Neural progenitor cell (in vitro differentiated cells): ENCODE results near the gene RBFOX1. TPM values are rescaled to one million over a fixed set of nuclear protein-coding genes. Genes with fewer than 3 reads are reported as not detected.

ENCODE experiments used
- DNase-seq: peaks from one replicate; pipeline ENCODE4 v3.0.0-alpha.2; 2016; ENCODE audit warnings: low spot score
- H2AFZ ChIP-seq: fragments of 200-600 bp; sonication (generic); replicated peaks from 2 replicates; pipeline ENCODE4 v1.6.1; 2016; ENCODE audit warnings: antibody characterized with exemption
- H3F3A ChIP-seq: fragments of 200-600 bp; sonication (generic); 2 replicates; pipeline ENCODE4 v1.6.1; 2016; ENCODE audit warnings: antibody characterized with exemption, low read depth
- H3K27ac ChIP-seq: fragments of 200-600 bp; sonication (generic); 2 replicates; pipeline ENCODE4 v1.5.1; 2016; ENCODE audit warnings: mild to moderate bottlenecking
- H3K27me3 ChIP-seq: fragments of 200-600 bp; sonication (generic); 2 replicates; pipeline ENCODE4 v1.6.1; 2016; ENCODE audit warnings: mild to moderate bottlenecking, moderate library complexity
- H3K36me3 ChIP-seq: fragments of 200-600 bp; sonication (generic); 2 replicates; pipeline ENCODE4 v1.5.1; 2016
- H3K4me1 ChIP-seq: fragments of 200-600 bp; sonication (generic); 2 replicates; pipeline ENCODE4 v1.6.1; 2016; ENCODE audit warnings: mixed run types
- H3K4me2 ChIP-seq: fragments of 200-600 bp; sonication (generic); 2 replicates; pipeline ENCODE4 v1.6.1; 2016
- H3K4me3 ChIP-seq: fragments of 200-600 bp; sonication (generic); 2 replicates; pipeline ENCODE4 v1.5.1; 2016
- H3K79me2 ChIP-seq: fragments of 200-600 bp; sonication (generic); 2 replicates; pipeline ENCODE4 v1.6.1; 2016; ENCODE audit warnings: low read depth
- H3K9ac ChIP-seq: fragments of 200-600 bp; sonication (generic); 2 replicates; pipeline ENCODE4 v1.6.1; 2016
- H3K9me3 ChIP-seq: fragments of 200-600 bp; sonication (generic); 2 replicates; pipeline ENCODE4 v1.5.1; 2016; ENCODE audit warnings: low read depth
- H4K20me1 ChIP-seq: fragments of 200-600 bp; sonication (generic); 2 replicates; pipeline ENCODE4 v1.6.1; 2016; ENCODE audit warnings: low read depth
- H3K27ac Mint-ChIP-seq: 3 replicates; pipeline ENCODE4 v1.8.0; 2021; ENCODE audit warnings: mixed read lengths
- H3K27me3 Mint-ChIP-seq: 2 replicates; pipeline ENCODE4 v1.8.0; 2022; ENCODE audit warnings: low read depth, mild to moderate bottlenecking, inconsistent platforms, moderate library complexity, mixed read lengths; ENCODE audit not compliant: insufficient read depth
- H3K36me3 Mint-ChIP-seq: 3 replicates; pipeline ENCODE4 v1.8.0; 2021; ENCODE audit warnings: mixed read lengths
- H3K4me1 Mint-ChIP-seq: 3 replicates; pipeline ENCODE4 v1.8.0; 2021; ENCODE audit warnings: mixed read lengths
- H3K4me3 Mint-ChIP-seq: 3 replicates; pipeline ENCODE4 v1.8.0; 2021; ENCODE audit warnings: mild to moderate bottlenecking, moderate library complexity, mixed read lengths
- H3K9me3 Mint-ChIP-seq: 3 replicates; pipeline ENCODE4 v1.8.0; 2020; ENCODE audit warnings: mixed read lengths
- EZH2 ChIP-seq: fragments of 200-600 bp; sonication (generic); IDR thresholded peaks from 2 replicates; pipeline ENCODE4 v1.6.1; 2017; ENCODE audit warnings: antibody characterized with exemption, mild to moderate bottlenecking, moderate library complexity
- EZH2phosphoT487 ChIP-seq: fragments of 200-600 bp; sonication (generic); IDR thresholded peaks from 2 replicates; pipeline ENCODE4 v1.6.1; 2017; ENCODE audit warnings: antibody characterized with exemption
- total RNA-seq: library from RNA; depleted of rRNA; stranded (reverse); fragments of >200 nt; gene quantifications from 2 replicates; pipeline ENCODE4 v1.2.3, GENCODE V29; 2015; ENCODE audit warnings: low replicate concordance
- TF ChIP-seq, protein P1 (sequence below): fragments of 200-600 bp; sonication (generic); IDR thresholded peaks from 2 replicates; pipeline ENCODE4 v1.5.1; 2017; ENCODE audit warnings: antibody characterized with exemption, mild to moderate bottlenecking

RBFOX1 gene
- total RNA-seq, 1 donor from 2014 or later: 1.2 TPM

- DNase-seq: no peak
Measured at GRCh38 chr16:7624871-7625766, 292.5 kb downstream of the RBFOX1 start.

GRCh38 chr16:7628981-7629380 lies 296.3 kb downstream of the RBFOX1 start:
- H3K36me3 Mint-ChIP-seq: no peaks in the 10 kb centered on the region
- H3K9me3 Mint-ChIP-seq: no peaks in the 10 kb centered on the region

More at GRCh38 chr16:7624871-7625766, 292.5 kb downstream of the RBFOX1 start:
- H3K27ac ChIP-seq: no peak overlapping the region
- no peak overlapping the region for H3K9ac ChIP-seq
- no peaks in the 10 kb centered on the region for H3F3A ChIP-seq
- H3K4me2 ChIP-seq: no peak overlapping the region
- Mint-ChIP-seq H3K27ac (no peak overlapping the region), H3K27me3 (peaks cover 2% of the 10 kb centered on the region), H3K4me1 (no peaks in the 10 kb centered on the region), H3K36me3 (no peaks in the 10 kb centered on the region), H3K9me3 (no peaks in the 10 kb centered on the region), H3K4me3 (no peak overlapping the region)
- TF ChIP-seq EZH2 (no peak), EZH2phosphoT487 (no peak)
- TF ChIP-seq, protein P1, sequence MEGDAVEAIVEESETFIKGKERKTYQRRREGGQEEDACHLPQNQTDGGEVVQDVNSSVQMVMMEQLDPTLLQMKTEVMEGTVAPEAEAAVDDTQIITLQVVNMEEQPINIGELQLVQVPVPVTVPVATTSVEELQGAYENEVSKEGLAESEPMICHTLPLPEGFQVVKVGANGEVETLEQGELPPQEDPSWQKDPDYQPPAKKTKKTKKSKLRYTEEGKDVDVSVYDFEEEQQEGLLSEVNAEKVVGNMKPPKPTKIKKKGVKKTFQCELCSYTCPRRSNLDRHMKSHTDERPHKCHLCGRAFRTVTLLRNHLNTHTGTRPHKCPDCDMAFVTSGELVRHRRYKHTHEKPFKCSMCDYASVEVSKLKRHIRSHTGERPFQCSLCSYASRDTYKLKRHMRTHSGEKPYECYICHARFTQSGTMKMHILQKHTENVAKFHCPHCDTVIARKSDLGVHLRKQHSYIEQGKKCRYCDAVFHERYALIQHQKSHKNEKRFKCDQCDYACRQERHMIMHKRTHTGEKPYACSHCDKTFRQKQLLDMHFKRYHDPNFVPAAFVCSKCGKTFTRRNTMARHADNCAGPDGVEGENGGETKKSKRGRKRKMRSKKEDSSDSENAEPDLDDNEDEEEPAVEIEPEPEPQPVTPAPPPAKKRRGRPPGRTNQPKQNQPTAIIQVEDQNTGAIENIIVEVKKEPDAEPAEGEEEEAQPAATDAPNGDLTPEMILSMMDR: no peak
- H3K27me3 ChIP-seq: no peaks in the 10 kb centered on the region
- no peaks in the 10 kb centered on the region for H3K9me3 ChIP-seq
- H2AFZ ChIP-seq: no peak overlapping the region
- H3K4me3 ChIP-seq: no peak overlapping the region
- no peaks in the 10 kb centered on the region for H3K36me3 ChIP-seq
- H3K4me1 ChIP-seq: no peaks in the 10 kb centered on the region
- H4K20me1 ChIP-seq: no peaks in the 10 kb centered on the region
- no peaks in the 10 kb centered on the region for H3K79me2 ChIP-seq

GRCh38 chr16:7629571-7629970 lies 296.9 kb downstream of the RBFOX1 start:
- Histone ChIP-seq H3K4me1 (no peaks in the 10 kb centered on the region), H3F3A (no peaks in the 10 kb centered on the region), H3K79me2 (no peaks in the 10 kb centered on the region), H3K27me3 (no peaks in the 10 kb centered on the region), H4K20me1 (no peaks in the 10 kb centered on the region), H3K4me2 (no peak overlapping the region), H3K4me3 (no peak overlapping the region), H3K9ac (no peak overlapping the region), H3K36me3 (no peaks in the 10 kb centered on the region), H2AFZ (no peak overlapping the region), H3K9me3 (no peaks in the 10 kb centered on the region), H3K27ac (no peak overlapping the region)
- H3K27me3 Mint-ChIP-seq: peaks cover 2% of the 10 kb centered on the region
- no peak for DNase-seq
- TF ChIP-seq EZH2: no peak
- no peak overlapping the region for H3K4me3 Mint-ChIP-seq
- no peak overlapping the region for H3K27ac Mint-ChIP-seq
- H3K9me3 Mint-ChIP-seq: no peaks in the 10 kb centered on the region
- peaks cover 7% of the 10 kb centered on the region for H3K4me1 Mint-ChIP-seq
- H3K36me3 Mint-ChIP-seq: no peaks in the 10 kb centered on the region

More at GRCh38 chr16:7628981-7629380, 296.3 kb downstream of the RBFOX1 start:
- no peaks in the 10 kb centered on the region for H4K20me1 ChIP-seq
- H3K27me3 Mint-ChIP-seq: peaks cover 2% of the 10 kb centered on the region
- H3K36me3 ChIP-seq: no peaks in the 10 kb centered on the region
- H3K79me2 ChIP-seq: no peaks in the 10 kb centered on the region
- no peaks in the 10 kb centered on the region for H3K9me3 ChIP-seq
- no peaks in the 10 kb centered on the region for H3F3A ChIP-seq
- H3K4me3 ChIP-seq: no peak overlapping the region
- H3K27me3 ChIP-seq: no peaks in the 10 kb centered on the region
- peaks cover 3% of the 10 kb centered on the region for H3K4me1 Mint-ChIP-seq
- DNase-seq: no peak
- no peak overlapping the region for H3K4me2 ChIP-seq
- no peak overlapping the region for H3K27ac ChIP-seq
- H3K27ac Mint-ChIP-seq: no peak overlapping the region
- TF ChIP-seq, protein P1: no peak
- TF ChIP-seq EZH2phosphoT487 (no peak), EZH2 (no peak)
- no peak overlapping the region for H2AFZ ChIP-seq
- H3K4me3 Mint-ChIP-seq: no peak overlapping the region
- H3K4me1 ChIP-seq: no peaks in the 10 kb centered on the region
- no peak overlapping the region for H3K9ac ChIP-seq

DNA sequence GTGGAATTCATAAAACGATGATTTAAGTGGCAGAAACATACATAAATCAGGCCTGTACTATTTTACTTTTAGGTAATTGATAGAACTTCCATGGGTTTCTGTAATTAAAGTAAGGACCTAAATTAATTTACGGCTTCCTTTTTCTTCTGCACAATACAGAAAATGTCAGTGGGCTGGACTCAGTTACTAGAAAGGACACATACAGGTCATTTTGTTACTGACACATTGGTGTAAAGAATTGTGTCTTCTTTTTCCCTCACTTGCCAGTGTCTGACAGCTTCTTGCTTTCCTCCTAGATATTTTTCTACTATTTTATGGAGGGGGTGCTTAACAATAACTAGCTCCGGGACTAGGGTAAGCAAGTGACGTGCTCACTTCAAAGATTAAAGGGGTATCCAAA lies 304.8 kb downstream of the RBFOX1 start:
- H3K4me3 Mint-ChIP-seq: no peak overlapping the region
- no peaks in the 10 kb centered on the region for H3K27me3 ChIP-seq
- no peak overlapping the region for H3K4me3 ChIP-seq
- no peak overlapping the region for H3K9ac ChIP-seq
- no peaks in the 10 kb centered on the region for H4K20me1 ChIP-seq
- no peaks in the 10 kb centered on the region for H3K36me3 Mint-ChIP-seq
- H3K4me1 Mint-ChIP-seq: peaks cover 7% of the 10 kb centered on the region
- no peak overlapping the region for H3K4me2 ChIP-seq
- no peaks in the 10 kb centered on the region for H3K9me3 ChIP-seq
- H3K27me3 Mint-ChIP-seq: peaks cover 1% of the 10 kb centered on the region
- H3K79me2 ChIP-seq: no peaks in the 10 kb centered on the region
- H3K27ac Mint-ChIP-seq: no peak overlapping the region
- no peaks in the 10 kb centered on the region for H3K36me3 ChIP-seq
- H2AFZ ChIP-seq: no peak overlapping the region
- no peak overlapping the region for H3K27ac ChIP-seq
- no peaks in the 10 kb centered on the region for H3K9me3 Mint-ChIP-seq
- H3F3A ChIP-seq: no peaks in the 10 kb centered on the region
- TF ChIP-seq EZH2phosphoT487 (no peak), EZH2 (no peak)
- TF ChIP-seq, protein P1: no peak
- H3K4me1 ChIP-seq: no peaks in the 10 kb centered on the region
- no peak for DNase-seq
